Omental fat pad (tissue), 4 donors: ENCODE results near the gene PGAP3. TPM values are rescaled to one million over a fixed set of nuclear protein-coding genes. Genes with fewer than 3 reads are reported as not detected.

Experiments used
- ATAC-seq: fragments of 150-250 bp; one replicate; pipeline ENCODE4 v1.9.1; 2016; ENCODE audit warnings: mild to moderate bottlenecking, moderate library complexity; ENCODE audit not compliant: low FRiP score
- DNase-seq: peaks from one replicate; pipeline ENCODE4 v3.0.0-alpha.2; 2019; ENCODE audit warnings: low spot score
- total RNA-seq, 4 donors: library from RNA; depleted of rRNA; stranded (reverse); fragments of >200 nt; gene quantifications; one replicate each; pipeline ENCODE4 v1.1.0, GENCODE V29; 2016
- TF ChIP-seq, protein P1 (sequence below), 3 donors: fragments of 450-650 bp; IDR thresholded peaks; one replicate each; pipeline ENCODE4 v1.5.1; 2016 to 2017; ENCODE audit warnings: antibody characterized with exemption in 3 of 3, mild to moderate bottlenecking in 3 of 3, moderate library complexity in 2 of 3

PGAP3 gene
- 10 to 100 TPM in 2 of 4 donors, 1 to 10 TPM in 2; 8.2 to 12.8 (median 11.0) TPM for total RNA-seq

DNA sequence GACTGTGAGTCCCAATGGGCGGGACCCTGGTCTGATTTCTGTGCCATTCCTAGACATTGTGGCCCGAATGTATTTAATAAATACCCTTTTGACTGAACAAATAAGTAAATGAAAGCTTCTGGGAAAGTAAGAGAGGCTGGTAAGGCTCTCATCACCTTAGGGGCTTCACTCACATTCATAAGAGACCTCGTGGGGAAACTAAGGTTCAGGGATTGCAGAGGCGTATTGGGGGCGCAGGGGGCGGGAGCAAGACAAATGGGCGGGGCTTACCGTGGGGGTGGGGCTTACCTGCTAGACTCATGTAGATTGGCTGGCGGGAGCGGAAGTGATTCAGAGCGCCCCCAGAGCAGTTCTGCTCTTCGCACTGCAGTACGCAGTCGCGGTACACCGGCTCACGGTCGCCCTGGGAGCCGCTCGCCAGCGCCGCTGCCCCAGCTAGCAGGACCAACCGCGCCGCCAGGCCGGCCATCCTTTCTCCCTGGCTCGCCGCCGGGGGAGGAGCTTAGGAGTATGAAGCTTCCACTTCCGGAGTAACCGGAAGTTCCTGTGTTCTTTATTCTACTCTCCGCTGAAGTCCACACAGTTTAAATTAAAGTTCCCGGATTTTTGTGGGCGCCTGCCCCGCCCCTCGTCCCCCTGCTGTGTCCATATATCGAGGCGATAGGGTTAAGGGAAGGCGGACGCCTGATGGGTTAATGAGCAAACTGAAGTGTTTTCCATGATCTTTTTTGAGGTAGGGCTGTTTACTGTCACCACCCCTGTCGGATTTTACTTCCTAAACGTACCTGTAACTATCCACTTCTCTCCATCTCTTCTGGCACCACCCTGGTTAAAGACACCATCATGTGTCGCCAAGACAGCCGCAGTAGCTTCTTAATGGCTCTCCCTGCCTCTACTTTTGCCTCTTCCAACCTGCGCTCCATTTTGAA is at the start of gene PGAP3:
Gene PGAP3 (minus strand): TSS at position 512 of the 929 bp plus-strand sequence. CDS start 43 bp downstream, at position 469.
- ATAC-seq = peak; percentile 92

DNA sequence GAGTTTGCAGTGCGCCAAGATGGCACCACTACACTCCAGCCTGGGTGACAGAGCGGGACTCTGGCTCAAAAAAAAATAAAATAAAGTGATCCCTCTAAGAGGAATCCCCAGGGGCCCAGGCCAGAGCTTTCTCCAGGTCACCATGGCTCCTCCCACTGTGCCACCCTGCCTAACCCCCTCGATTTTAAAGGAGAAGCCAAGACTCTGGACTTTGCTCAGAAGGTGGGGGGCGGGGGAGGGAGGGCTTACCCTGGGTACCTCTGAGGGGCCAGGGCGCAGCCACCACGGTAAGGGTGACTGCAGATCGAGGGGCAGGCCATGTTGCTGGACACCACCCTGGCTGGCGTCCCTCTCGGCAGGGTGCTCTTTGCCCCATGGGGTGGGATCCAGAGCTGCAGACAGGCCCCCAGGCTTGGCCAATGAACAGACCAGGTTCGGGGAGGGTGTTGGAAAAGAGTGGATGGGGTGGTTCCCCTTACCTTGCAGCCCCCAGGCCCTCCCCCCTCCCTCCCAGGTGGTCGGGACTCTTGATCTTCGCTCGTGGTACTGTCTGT is 49.4 kb upstream of the PGAP3 start:
- ATAC-seq (no peak), DNase-seq (no peak)
- TF ChIP-seq, protein P1, sequence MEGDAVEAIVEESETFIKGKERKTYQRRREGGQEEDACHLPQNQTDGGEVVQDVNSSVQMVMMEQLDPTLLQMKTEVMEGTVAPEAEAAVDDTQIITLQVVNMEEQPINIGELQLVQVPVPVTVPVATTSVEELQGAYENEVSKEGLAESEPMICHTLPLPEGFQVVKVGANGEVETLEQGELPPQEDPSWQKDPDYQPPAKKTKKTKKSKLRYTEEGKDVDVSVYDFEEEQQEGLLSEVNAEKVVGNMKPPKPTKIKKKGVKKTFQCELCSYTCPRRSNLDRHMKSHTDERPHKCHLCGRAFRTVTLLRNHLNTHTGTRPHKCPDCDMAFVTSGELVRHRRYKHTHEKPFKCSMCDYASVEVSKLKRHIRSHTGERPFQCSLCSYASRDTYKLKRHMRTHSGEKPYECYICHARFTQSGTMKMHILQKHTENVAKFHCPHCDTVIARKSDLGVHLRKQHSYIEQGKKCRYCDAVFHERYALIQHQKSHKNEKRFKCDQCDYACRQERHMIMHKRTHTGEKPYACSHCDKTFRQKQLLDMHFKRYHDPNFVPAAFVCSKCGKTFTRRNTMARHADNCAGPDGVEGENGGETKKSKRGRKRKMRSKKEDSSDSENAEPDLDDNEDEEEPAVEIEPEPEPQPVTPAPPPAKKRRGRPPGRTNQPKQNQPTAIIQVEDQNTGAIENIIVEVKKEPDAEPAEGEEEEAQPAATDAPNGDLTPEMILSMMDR (IDR thresholded peaks at IDR 0.05) = no peak

More for the DNA sequence above, at the start of gene PGAP3:
- TF ChIP-seq, protein P1 (IDR thresholded peaks at IDR 0.05) = no peak
- DNase-seq = peak; percentile 81

DNA sequence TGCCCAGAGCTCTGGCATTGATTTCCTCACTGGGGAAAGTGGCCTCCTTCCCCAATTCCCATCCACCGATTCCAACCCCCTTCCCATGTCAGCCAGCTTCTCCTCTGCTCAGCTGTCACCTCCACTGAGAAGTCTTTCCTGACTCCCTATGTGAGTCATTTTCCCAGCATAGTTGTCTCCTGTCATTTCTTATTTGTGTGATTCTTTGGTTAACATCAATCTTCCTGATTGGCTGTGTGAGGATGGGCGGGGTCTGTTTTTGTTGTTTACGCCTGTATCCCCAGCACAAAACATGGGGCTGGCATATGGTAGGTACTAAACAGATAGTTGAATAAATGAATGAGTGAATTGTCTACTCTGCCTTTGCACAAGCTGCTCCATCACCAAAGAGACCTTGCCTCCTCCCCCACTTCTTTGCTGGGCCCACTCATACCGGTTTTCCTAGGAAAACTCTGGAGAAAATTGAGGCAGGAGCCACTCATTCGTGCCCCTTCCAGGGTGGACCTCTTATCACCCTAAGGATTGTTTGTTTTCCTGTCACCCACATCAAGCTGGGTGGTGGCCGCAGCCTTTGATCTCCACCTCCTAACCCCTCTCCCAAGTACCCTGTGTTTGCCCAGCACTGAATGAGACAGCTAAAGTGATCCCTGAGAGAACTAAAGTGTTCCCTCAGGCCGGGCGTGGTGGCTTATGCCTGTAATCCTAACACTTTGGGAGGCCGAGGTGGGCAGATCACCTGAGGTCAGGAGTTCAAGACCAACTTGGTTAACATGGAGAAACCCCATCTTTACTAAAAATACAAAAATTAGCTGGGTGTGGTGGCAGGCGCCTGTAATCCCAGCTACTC is 48.7 kb upstream of the PGAP3 start:
- ATAC-seq (no peak), DNase-seq (no peak)
- TF ChIP-seq, protein P1 (IDR thresholded peaks at IDR 0.05) = no peak

DNA sequence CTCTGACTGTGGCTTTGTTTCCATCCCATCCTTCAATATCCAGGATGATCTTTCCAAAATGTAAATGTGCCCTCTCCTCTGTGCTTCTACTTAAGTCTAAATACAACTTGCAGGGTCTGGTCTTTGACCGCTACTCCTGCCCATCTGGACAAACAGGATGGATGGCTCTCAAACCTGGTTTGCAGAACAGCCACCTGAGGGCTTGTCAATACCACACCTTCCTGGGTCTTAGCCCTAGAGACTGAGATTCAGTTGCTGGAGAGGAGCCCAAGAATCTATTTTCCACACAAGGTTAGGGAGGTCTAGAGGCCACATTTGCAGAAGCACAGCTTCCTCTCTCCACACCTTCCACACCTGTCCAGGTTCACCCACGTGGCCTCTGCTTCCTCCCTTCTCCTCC is 48.0 kb upstream of the PGAP3 start:
- no peak for DNase-seq
- TF ChIP-seq, protein P1 (IDR thresholded peaks at IDR 0.05) = no peak
- no peak for ATAC-seq

DNA sequence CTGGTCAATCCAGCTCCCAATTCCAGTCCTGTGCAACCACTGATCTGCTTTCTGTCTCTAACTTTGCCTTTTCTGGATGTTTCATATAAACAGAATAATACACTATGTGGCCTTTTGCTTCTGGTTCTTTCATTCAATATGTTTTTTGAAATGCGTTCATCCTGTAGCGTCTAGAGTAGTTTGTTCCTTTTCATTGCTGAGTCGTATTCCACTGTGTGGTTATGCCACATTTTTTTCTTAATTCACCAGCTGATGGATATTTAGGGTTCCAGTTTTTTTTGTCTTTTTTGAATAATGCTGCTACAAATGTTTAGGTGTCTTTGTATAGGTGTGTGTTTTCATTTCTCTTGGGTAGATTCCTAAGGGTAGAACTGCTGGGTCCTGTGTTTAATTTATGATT is 44.7 kb upstream of the PGAP3 start:
- no peak for DNase-seq
- no peak for ATAC-seq
- TF ChIP-seq, protein P1 (IDR thresholded peaks at IDR 0.05) = no peak

GRCh38 chr17:39730095-39730921 is 42.5 kb upstream of the PGAP3 start, which contains the start of gene MIEN1:
MIEN1 (minus strand) TSS chr17:39730532; CDS start chr17:39730495, 37 bp downstream.
- ATAC-seq (peak; percentile 95), DNase-seq (peak; percentile 91)
- TF ChIP-seq, protein P1 (IDR thresholded peaks at IDR 0.05) = peak in 1 of 3 donors; percentile 61
